Activated CD8-positive, alpha-beta T cell treated with anti-CD3 and anti-CD28 coated beads for 36 hours (primary cell): ENCODE results near the gene C4orf36. TPM values are rescaled to one million over a fixed set of nuclear protein-coding genes. Genes with fewer than 3 reads are reported as not detected.

Experiments
- ATAC-seq: fragments of 200-7000 bp; cut with Tn5 transposase; one replicate; pipeline ENCODE4 v1.10.0; 2021; ENCODE audit warnings: mild to moderate bottlenecking, moderate library complexity
- CTCF ChIA-PET: fragments of 350-600 bp; sonication (Branson Sonifier 250); formaldehyde crosslinking; loops from one replicate; lab custom pipeline; 2021; ENCODE audit warnings: antibody characterized with exemption; lab: Charles Lee
- POLR2A ChIA-PET: fragments of 350-600 bp; sonication (Branson Sonifier 250); formaldehyde crosslinking; loops from one replicate; lab custom pipeline; 2021; ENCODE audit warnings: antibody characterized with exemption; lab: Charles Lee
- DNase-seq: peaks from one replicate; pipeline ENCODE4 v3.0.0-alpha.2; 2020
- H3K27ac Mint-ChIP-seq: one replicate; pipeline ENCODE4 v1.8.0; 2021; ENCODE audit warnings: mild to moderate bottlenecking, mixed read lengths
- H3K27me3 Mint-ChIP-seq: one replicate; pipeline ENCODE4 v1.8.0; 2021; ENCODE audit warnings: mixed read lengths
- H3K36me3 Mint-ChIP-seq: one replicate; pipeline ENCODE4 v1.8.0; 2021; ENCODE audit warnings: low read depth, mixed read lengths
- H3K4me1 Mint-ChIP-seq: one replicate; pipeline ENCODE4 v1.8.0; 2021; ENCODE audit warnings: low read depth, mixed read lengths
- H3K4me3 Mint-ChIP-seq: one replicate; pipeline ENCODE4 v1.8.0; 2021; ENCODE audit warnings: mild to moderate bottlenecking, moderate library complexity, mixed read lengths
- H3K9me3 Mint-ChIP-seq: one replicate; pipeline ENCODE4 v1.8.0; 2021; ENCODE audit warnings: mixed read lengths
- CTCF ChIP-seq: fragments of 200-600 bp; IDR thresholded peaks from one replicate; pipeline ENCODE4 v1.8.0; 2022; ENCODE audit warnings: antibody characterized with exemption, mild to moderate bottlenecking
- intact Hi-C: fragments of 100-400 bp; cut with micrococcal nuclease; formaldehyde crosslinking; loops from one replicate; pipeline ENCODE4 v1.10.0; 2022
- total RNA-seq, 2 experiments: library from RNA; stranded (reverse); gene quantifications; one replicate each; pipeline ENCODE4 v1.2.3, GENCODE V29; 2021

Gene C4orf36
- total RNA-seq, 2 experiments from 2014 or later = not detected

GRCh38 chr4:86935853-86936733 is 43.9 kb upstream of the C4orf36 start:
- H3K9me3 Mint-ChIP-seq = no peaks in the 10 kb centered on the region
- peak; percentile 59 for ATAC-seq
- ChIA-PET POLR2A (interaction anchor here (0.7 to 5.0 kb wide), 12 partner anchors 11 to 162 kb away, joined by 3 to 68 read pairs (median 4); no protein-coding TSS in a partner anchor), CTCF (interaction anchor here (0.7 to 4.1 kb wide), 13 partner anchors 14 to 299 kb away, joined by 3 to 40 read pairs (median 4); no protein-coding TSS in a partner anchor)
- intact Hi-C loops = loop anchor here (1.0 to 5.0 kb wide), 3 partner anchors 41 to 156 kb away; no protein-coding TSS in a partner anchor
- DNase-seq = peak; percentile 91
- peaks cover under 1% of the 10 kb centered on the region for H3K36me3 Mint-ChIP-seq
- no peak for TF ChIP-seq CTCF
- H3K27ac Mint-ChIP-seq = peak overlapping the region; percentile 95
- H3K4me3 Mint-ChIP-seq = peak overlapping the region; percentile 90
- H3K27me3 Mint-ChIP-seq = no peaks in the 10 kb centered on the region
- H3K4me1 Mint-ChIP-seq = peaks cover 45% of the 10 kb centered on the region

DNA sequence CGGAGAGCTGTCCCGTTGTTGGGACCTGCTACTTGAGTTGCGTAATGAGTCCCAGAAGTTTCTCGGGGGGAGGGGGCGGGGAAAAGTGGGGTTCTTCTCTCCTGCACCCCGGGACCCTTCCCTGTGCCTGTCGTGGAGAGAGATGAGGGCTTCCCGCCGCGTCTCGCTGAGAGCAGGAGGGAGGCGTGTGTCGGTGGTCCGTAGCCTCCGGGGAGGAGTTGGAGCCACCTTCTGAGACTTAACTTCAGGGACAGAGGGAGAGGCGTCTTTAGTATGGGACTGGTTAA is 43.3 kb upstream of the C4orf36 start:
- H3K9me3 Mint-ChIP-seq = no peaks in the 10 kb centered on the region
- DNase-seq (peak; percentile 58), ATAC-seq (no peak)
- no peak for TF ChIP-seq CTCF
- H3K27ac Mint-ChIP-seq = peak overlapping the region; percentile 95
- intact Hi-C loops = loop anchor here (5.0 kb wide), 2 partner anchors 42 to 157 kb away; no protein-coding TSS in a partner anchor
- peaks cover 46% of the 10 kb centered on the region for H3K4me1 Mint-ChIP-seq
- no peaks in the 10 kb centered on the region for H3K27me3 Mint-ChIP-seq
- ChIA-PET CTCF (interaction anchor here (0.7 to 4.1 kb wide), 13 partner anchors 13 to 300 kb away, joined by 3 to 40 read pairs (median 4); no protein-coding TSS in a partner anchor), POLR2A (interaction anchor here (0.7 to 5.0 kb wide), 11 partner anchors 11 to 168 kb away, joined by 3 to 68 read pairs (median 4); no protein-coding TSS in a partner anchor)
- peaks cover 3% of the 10 kb centered on the region for H3K36me3 Mint-ChIP-seq
- H3K4me3 Mint-ChIP-seq = peak overlapping the region; percentile 90

- peak; percentile 38 for TF ChIP-seq CTCF
- DNase-seq (peak; percentile 92), ATAC-seq (peak; percentile 83)
- Mint-ChIP-seq H3K9me3 (no peaks in the 10 kb centered on the region), H3K4me1 (peaks cover 43% of the 10 kb centered on the region), H3K36me3 (peaks cover 3% of the 10 kb centered on the region), H3K27me3 (no peaks in the 10 kb centered on the region), H3K4me3 (peak within 1 kb of the TSS; percentile 90), H3K27ac (peak within 1 kb of the TSS; percentile 95)
- intact Hi-C loops = loop anchor here (5.0 kb wide), 2 partner anchors 42 to 157 kb away; no protein-coding TSS in a partner anchor
- POLR2A ChIA-PET = interaction anchor here (0.7 to 5.0 kb wide), 11 partner anchors 12 to 169 kb away, joined by 3 to 68 read pairs (median 4); no protein-coding TSS in a partner anchor
- CTCF ChIA-PET = interaction anchor here (0.7 to 6.1 kb wide), 25 partner anchors 11 to 435 kb away, joined by 3 to 45 read pairs (median 4); no protein-coding TSS in a partner anchor
Observed at GRCh38 chr4:86934771-86935565, 42.7 kb upstream of the C4orf36 start, which contains the start of gene AFF1. Gene AFF1, plus strand, starts transcription at chr4:86935011. Its CDS starts 13,523 bp downstream, at chr4:86948534.

- ATAC-seq (no peak), DNase-seq (no peak)
- Mint-ChIP-seq H3K27me3 (no peaks in the 10 kb centered on the region), H3K4me1 (peaks cover 36% of the 10 kb centered on the region), H3K4me3 (peak overlapping the region; percentile 86), H3K9me3 (no peaks in the 10 kb centered on the region), H3K27ac (peak overlapping the region; percentile 89), H3K36me3 (peaks cover 5% of the 10 kb centered on the region)
- ChIA-PET POLR2A (interaction anchor here (0.9 to 5.0 kb wide), 5 partner anchors 12 to 169 kb away, joined by 4 to 68 read pairs (median 7); no protein-coding TSS in a partner anchor), CTCF (interaction anchor here (0.7 to 6.1 kb wide), 19 partner anchors 11 to 434 kb away, joined by 3 to 45 read pairs (median 4); no protein-coding TSS in a partner anchor)
- intact Hi-C loops = no loop called here
- TF ChIP-seq CTCF = no peak
Observed at GRCh38 chr4:86934147-86934770, 42.0 kb upstream of the C4orf36 start.
